Thyroid gland (tissue), 4 donors: ENCODE results near the gene NIPSNAP3A. TPM values are rescaled to one million over a fixed set of nuclear protein-coding genes. Genes with fewer than 3 reads are reported as not detected.

Experiments
- DNase-seq, 2 donors: peaks; one replicate each; pipeline ENCODE4 v3.0.0-alpha.2; 2019
- H3K27ac ChIP-seq, 3 donors: fragments of 200-600 bp; sonication (generic); 1 replicate in 2 of 3; 2 replicates in 1 of 3; pipeline ENCODE4 v1.5.1; 2016 to 2019; ENCODE audit warnings: mild to moderate bottlenecking in 1 of 3, moderate library complexity in 1 of 3
- H3K27me3 ChIP-seq: fragments of 200-600 bp; sonication (generic); one replicate; pipeline ENCODE4 v1.5.1; 2019
- H3K36me3 ChIP-seq, 2 donors: fragments of 200-600 bp; sonication (generic); one replicate each; pipeline ENCODE4 v1.5.1; 2016 to 2019
- H3K4me1 ChIP-seq, 2 donors: fragments of 200-600 bp; sonication (generic); one replicate each; pipeline ENCODE4 v1.5.1; 2017 to 2019
- H3K4me3 ChIP-seq, 3 donors: fragments of 200-600 bp; sonication (generic); replicated peaks in 1 of 3; 1 replicate in 2 of 3; 2 replicates in 1 of 3; pipeline ENCODE4 v1.5.1; 2016; ENCODE audit warnings: mild to moderate bottlenecking in 1 of 3
- H3K9me3 ChIP-seq: fragments of 200-600 bp; sonication (generic); one replicate; pipeline ENCODE4 v1.5.1; 2017
- POLR2A ChIP-seq, 2 donors: fragments of 450-650 bp; IDR thresholded peaks; one replicate each; pipeline ENCODE4 v1.6.1; 2017; ENCODE audit warnings: antibody characterized with exemption in 2 of 2, mild to moderate bottlenecking in 2 of 2, moderate library complexity in 1 of 2
- WGBS, 2 donors: methylation state at CpG; one replicate each; pipeline ENCODE4 v1.1.5; 2017; 5-methylcytosine and 5-hydroxymethylcytosine counted together
- intact Hi-C: fragments of 100-400 bp; cut with DNase I; formaldehyde crosslinking; loops from one replicate; pipeline ENCODE4 v1.15.1; 2023
- total RNA-seq, 4 donors: library from RNA; depleted of rRNA; stranded (reverse); fragments of >200 nt; gene quantifications; one replicate each; pipeline ENCODE4 v1.2.3, GENCODE V29; 2016
- TF ChIP-seq, protein P1 (sequence below), 6 experiments: fragments of 200-600 bp in 3 of 6; fragments of 450-650 bp in 3 of 6; sonication (generic) in 3 of 6; IDR thresholded peaks; one replicate each; pipeline ENCODE4 v1.5.1; 2016 to 2019; ENCODE audit warnings: antibody characterized with exemption in 6 of 6, mild to moderate bottlenecking in 2 of 6, inconsistent platforms in 1 of 6, moderate library complexity in 1 of 6

NIPSNAP3A gene
- total RNA-seq, 4 donors from 2014 or later, result 23.9 to 38.2 (median 28.8) TPM

DNA sequence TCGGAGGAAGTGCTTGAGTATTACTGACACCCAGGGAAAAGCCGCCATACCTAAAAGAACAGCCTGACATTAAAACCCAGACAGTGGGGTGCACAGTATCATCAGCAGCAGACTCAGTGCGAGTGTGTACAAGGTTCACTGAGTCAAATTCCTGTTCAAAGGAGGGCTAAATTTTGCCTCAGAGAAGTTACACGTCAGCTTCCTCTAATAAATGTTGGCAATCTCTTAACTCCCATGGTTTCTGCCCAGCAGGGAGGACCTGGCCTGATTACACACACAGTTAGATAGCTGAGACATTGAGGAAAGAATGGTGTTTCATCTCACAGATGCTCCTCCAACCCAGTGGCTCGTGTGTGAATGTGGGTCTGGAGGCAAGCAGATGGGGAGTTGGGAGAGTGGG is 54.6 kb downstream of the NIPSNAP3A start:
- no peaks in the 10 kb centered on the region for H3K27me3 ChIP-seq
- no peaks in the 10 kb centered on the region for H3K4me1 ChIP-seq
- H3K4me3 ChIP-seq, result no peak overlapping the region
- peaks cover 70 to 81% of the 10 kb centered on the region in 2 donors for H3K36me3 ChIP-seq
- intact Hi-C loops, result no loop called here
- H3K27ac ChIP-seq, result no peak overlapping the region
- WGBS, 2 donors, result 97 to 100% methylated on average over 4 to 5 of the region's 5 CpGs
- TF ChIP-seq, protein P1, sequence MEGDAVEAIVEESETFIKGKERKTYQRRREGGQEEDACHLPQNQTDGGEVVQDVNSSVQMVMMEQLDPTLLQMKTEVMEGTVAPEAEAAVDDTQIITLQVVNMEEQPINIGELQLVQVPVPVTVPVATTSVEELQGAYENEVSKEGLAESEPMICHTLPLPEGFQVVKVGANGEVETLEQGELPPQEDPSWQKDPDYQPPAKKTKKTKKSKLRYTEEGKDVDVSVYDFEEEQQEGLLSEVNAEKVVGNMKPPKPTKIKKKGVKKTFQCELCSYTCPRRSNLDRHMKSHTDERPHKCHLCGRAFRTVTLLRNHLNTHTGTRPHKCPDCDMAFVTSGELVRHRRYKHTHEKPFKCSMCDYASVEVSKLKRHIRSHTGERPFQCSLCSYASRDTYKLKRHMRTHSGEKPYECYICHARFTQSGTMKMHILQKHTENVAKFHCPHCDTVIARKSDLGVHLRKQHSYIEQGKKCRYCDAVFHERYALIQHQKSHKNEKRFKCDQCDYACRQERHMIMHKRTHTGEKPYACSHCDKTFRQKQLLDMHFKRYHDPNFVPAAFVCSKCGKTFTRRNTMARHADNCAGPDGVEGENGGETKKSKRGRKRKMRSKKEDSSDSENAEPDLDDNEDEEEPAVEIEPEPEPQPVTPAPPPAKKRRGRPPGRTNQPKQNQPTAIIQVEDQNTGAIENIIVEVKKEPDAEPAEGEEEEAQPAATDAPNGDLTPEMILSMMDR (IDR thresholded peaks at IDR 0.05), result no peak
- no peak for TF ChIP-seq POLR2A (IDR thresholded peaks at IDR 0.05)
- no peaks in the 10 kb centered on the region for H3K9me3 ChIP-seq
- no peak for DNase-seq

DNA sequence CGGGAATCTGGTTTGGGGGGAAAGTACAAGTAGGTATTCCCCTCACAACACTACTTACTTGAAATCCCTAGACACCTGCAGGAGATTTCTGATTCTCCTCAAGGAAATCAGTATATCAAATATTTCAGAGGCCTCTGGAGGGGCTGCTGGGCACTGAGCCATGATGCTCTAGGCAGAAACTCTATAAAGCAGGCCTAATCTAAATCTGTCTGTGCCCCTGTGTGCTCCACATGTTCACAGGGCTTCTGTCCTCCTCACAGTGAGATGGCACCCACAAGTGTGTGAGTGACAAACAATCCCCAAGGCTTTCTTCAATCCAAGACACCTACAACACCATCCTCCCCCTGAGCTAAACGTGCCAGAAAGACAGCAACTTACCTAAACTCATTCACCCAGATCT is 55.4 kb downstream of the NIPSNAP3A start:
- H3K4me1 ChIP-seq, result no peaks in the 10 kb centered on the region
- H3K27me3 ChIP-seq, result no peaks in the 10 kb centered on the region
- H3K27ac ChIP-seq, result no peak overlapping the region
- intact Hi-C loops, result no loop called here
- H3K4me3 ChIP-seq, result no peak overlapping the region
- 67 to 69% methylated on average over 2 of the region's 2 CpGs for WGBS, 2 donors
- no peaks in the 10 kb centered on the region for H3K9me3 ChIP-seq
- peaks cover 62 to 76% of the 10 kb centered on the region in 2 donors for H3K36me3 ChIP-seq
- no peak for DNase-seq
- no peak for TF ChIP-seq POLR2A (IDR thresholded peaks at IDR 0.05)

DNA sequence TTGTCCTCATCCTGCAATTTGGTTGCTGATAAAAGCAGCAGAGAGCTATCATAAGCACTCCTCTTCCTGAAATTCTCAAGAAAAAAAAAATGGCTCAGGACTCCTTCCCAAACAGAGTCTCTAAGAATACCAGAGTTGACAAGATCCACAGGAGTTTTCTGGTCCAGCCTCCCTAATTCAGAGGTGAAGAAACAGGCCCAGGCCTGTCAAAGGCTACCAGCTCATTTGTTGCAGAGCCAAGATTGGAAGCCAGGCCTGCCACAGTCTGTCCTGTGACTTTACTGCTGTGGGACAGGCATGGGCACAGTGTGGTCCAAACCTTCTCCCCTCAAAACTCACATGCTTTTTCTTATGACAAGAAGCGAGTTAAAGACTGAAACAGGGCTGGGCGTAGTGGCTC is 58.0 kb downstream of the NIPSNAP3A start:
- Histone ChIP-seq H3K4me3 (no peak overlapping the region), H3K9me3 (no peaks in the 10 kb centered on the region), H3K27me3 (no peaks in the 10 kb centered on the region), H3K27ac (no peak overlapping the region), H3K4me1 (peaks cover 0 to 3% of the 10 kb centered on the region in 2 donors), H3K36me3 (peaks cover 52 to 59% of the 10 kb centered on the region in 2 donors)
- 100% methylated on average over 2 of the region's 2 CpGs for WGBS, 2 donors
- TF ChIP-seq, protein P1 (IDR thresholded peaks at IDR 0.05), result no peak
- no peak for TF ChIP-seq POLR2A (IDR thresholded peaks at IDR 0.05)
- intact Hi-C loops, result no loop called here
- no peak for DNase-seq

DNA sequence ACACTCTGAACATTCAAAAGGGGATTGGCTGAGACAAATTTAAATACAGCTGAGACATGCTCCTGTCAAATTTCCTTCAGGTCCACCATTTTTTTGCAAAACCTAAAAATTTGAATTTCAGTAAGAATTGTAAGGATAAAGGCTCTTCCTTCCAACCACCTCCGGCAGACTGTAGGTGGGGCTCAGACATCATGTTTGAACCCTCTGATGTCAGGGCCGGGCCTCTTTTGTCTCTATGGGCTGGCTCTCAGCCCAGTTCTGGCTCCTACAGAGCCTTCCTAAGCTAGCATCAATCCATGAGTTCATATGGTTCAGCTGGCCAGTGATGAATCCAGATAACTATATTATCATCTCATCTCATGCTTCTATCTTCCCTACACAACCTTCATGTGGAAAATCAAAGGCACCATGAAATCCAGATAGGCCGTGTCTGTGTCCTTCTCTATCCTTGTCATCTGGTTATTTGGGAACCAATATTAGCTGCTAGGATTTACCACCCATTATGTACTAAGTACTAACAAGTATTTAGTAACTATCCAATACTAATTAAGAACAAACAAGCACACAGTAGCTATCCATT is 60.6 kb downstream of the NIPSNAP3A start:
- TF ChIP-seq, protein P1 (IDR thresholded peaks at IDR 0.05), result peak in 2 of 6 experiments; percentile 38 to 40
- TF ChIP-seq POLR2A (IDR thresholded peaks at IDR 0.05), result no peak
- Histone ChIP-seq H3K9me3 (no peaks in the 10 kb centered on the region), H3K4me3 (no peak overlapping the region), H3K27me3 (no peaks in the 10 kb centered on the region), H3K4me1 (peaks cover 7 to 12% of the 10 kb centered on the region in 2 donors), H3K36me3 (peaks cover 37 to 44% of the 10 kb centered on the region in 2 donors), H3K27ac (no peak overlapping the region)
- peak; percentile 51 to 54 for DNase-seq
- 58 to 62% methylated on average over 3 of the region's 3 CpGs for WGBS, 2 donors
- intact Hi-C loops, result no loop called here

Other genes with a start within 250 kb of the NIPSNAP3A start
- not detected for gene OR13F1, start 243.4 kb upstream of the NIPSNAP3A start, total RNA-seq
- under 1 TPM in 2 of 4 donors, not detected in 2; 0.56 to 0.68 TPM for gene OR13C4, start 220.5 kb upstream of the NIPSNAP3A start, total RNA-seq
- under 1 TPM in 1 of 4 donors, not detected in 3; 0.40 TPM for gene OR13C3, start 210.8 kb upstream of the NIPSNAP3A start, total RNA-seq
- not detected for gene OR13C8, start 178.5 kb upstream of the NIPSNAP3A start, total RNA-seq
- gene OR13C5, start 148.3 kb upstream of the NIPSNAP3A start, total RNA-seq, result not detected
- 1 to 10 TPM in 1 of 4 donors, not detected in 3; 2.4 TPM for gene OR13C2, start 142.1 kb upstream of the NIPSNAP3A start, total RNA-seq
- gene OR13C9, start 129.5 kb upstream of the NIPSNAP3A start, total RNA-seq, result not detected
- gene OR13D1, start 53.2 kb upstream of the NIPSNAP3A start, total RNA-seq, result not detected
- gene NIPSNAP3B, start 16.4 kb downstream of the NIPSNAP3A start, total RNA-seq, result 1 to 10 TPM; 2.4 to 5.2 (median 4.7) TPM
- gene ABCA1, start 180.5 kb downstream of the NIPSNAP3A start, total RNA-seq, result 10 to 100 TPM; 18.3 to 59.8 (median 35.0) TPM